ENCODE results near the gene MYH15. TPM values are rescaled to one million over a fixed set of nuclear protein-coding genes. Genes with fewer than 3 reads are reported as not detected.

MYH15 gene
- total and polyA plus RNA-seq, 2 of the 8 experiments (the other 6 are each of a cell fraction or from before 2014, with no cell fraction given): under 0.01 TPM; not detected in 1

DNA sequence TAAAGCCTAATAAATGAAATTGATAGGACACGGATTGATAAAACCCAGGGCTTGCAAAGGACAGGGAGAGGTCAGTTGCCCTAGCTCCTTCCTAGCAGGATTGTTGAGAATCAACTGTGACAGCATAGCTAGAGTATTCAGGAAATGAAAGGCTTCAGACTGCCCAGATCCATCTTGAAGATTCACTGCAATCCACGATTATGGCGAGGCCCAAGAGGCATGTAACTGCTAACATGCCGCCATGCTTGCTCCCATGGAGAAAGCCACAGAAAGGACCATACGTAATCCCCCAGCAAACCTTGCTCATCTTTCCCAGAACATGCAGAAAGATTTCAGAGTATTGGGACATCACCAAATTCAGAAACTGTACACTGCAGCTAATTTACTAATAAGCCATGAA, 41.3 kb downstream of the MYH15 start (continued):
- TF ChIP-seq, protein P1, sequence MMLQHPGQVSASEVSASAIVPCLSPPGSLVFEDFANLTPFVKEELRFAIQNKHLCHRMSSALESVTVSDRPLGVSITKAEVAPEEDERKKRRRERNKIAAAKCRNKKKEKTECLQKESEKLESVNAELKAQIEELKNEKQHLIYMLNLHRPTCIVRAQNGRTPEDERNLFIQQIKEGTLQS (IDR thresholded peaks at IDR 0.05; ENCODE audit: insufficient read depth, low read depth, low read length): no peak
